K562 (cell line): Measurements from ENCODE around the gene FAM131C. TPM values are rescaled to one million over a fixed set of nuclear protein-coding genes. Genes with fewer than 3 reads are reported as not detected.

Experiments
- ATAC-seq: fragments of 200-7000 bp; cut with Tn5 transposase; 3 replicates; pipeline ENCODE4 v1.9.1; 2020; ENCODE audit warnings: moderate library complexity
- BruUV-seq: library from RNA; stranded (reverse); fragments of 400-500 nt; replicated peaks from 2 replicates; lab custom pipeline; 2021; lab: Mats Ljungman, UMichigan
- CTCF ChIA-PET: fragments of 300-600 bp; formaldehyde crosslinking; extraction: SDS; loops from one replicate; lab custom pipeline; 2021; ENCODE audit warnings: low intra/inter-chr PET ratio; lab: Yijun Ruan, JAX
- POLR2A ChIA-PET: fragments of 300-600, 350-650 bp; sonication (Branson Sonifier 250); formaldehyde crosslinking; extraction: SDS; loops from one replicate; lab custom pipeline; 2021; ENCODE audit warnings: antibody characterized with exemption, inconsistent platforms; lab: Yijun Ruan, JAX
- DNase-seq, 4 experiments: peaks; one replicate each; pipeline versions ENCODE4 v3.0.0 to v3.0.0-alpha.2; 2011 to 2018; ENCODE audit warnings: low spot score in 3 of 4, mixed read lengths in 3 of 4; ENCODE audit errors: extremely low read depth in 1 of 4
- FAIRE-seq: peaks from 2 replicates; lab custom pipeline; 2011; peaks lifted over from hg19 to GRCh38; lab: Jason Lieb, UNC
- H2AFZ ChIP-seq: 2 replicates; pipeline ENCODE4 v1.6.0; 2011; ENCODE audit warnings: low read depth, low read length, control low read depth, inconsistent platforms
- H3K27ac ChIP-seq: fragments of 200-600 bp; 3 replicates; pipeline ENCODE4 v1.8.0; 2011; ENCODE audit warnings: low read depth, mild to moderate bottlenecking, control low read depth, inconsistent platforms, low read length, moderate library complexity, mixed read lengths; ENCODE audit errors: extremely low read depth
- H3K27me3 ChIP-seq, 2 experiments: fragments of 300-600 bp in 1 of 2; 2 replicates in 1 of 2; 3 replicates in 1 of 2; pipeline versions ENCODE4 v1.6.0 to v1.8.0; 2011; ENCODE audit warnings: inconsistent platforms in 2 of 2, low read length in 2 of 2, mild to moderate bottlenecking in 1 of 2, mixed read lengths in 1 of 2, moderate library complexity in 1 of 2; ENCODE audit not compliant: control insufficient read depth in 2 of 2, insufficient read depth in 2 of 2
- H3K36me3 ChIP-seq: fragments of 300-600 bp; 3 replicates; pipeline ENCODE4 v1.8.0; 2011; ENCODE audit warnings: mild to moderate bottlenecking, low read length, inconsistent platforms; ENCODE audit not compliant: control insufficient read depth, insufficient read depth
- H3K4me1 ChIP-seq, 2 experiments: fragments of 200-600 bp in 1 of 2; replicated peaks in 1 of 2; 2 replicates in 1 of 2; 3 replicates in 1 of 2; pipeline versions ENCODE4 v1.5.1 to v1.8.0; 2011; ENCODE audit warnings: inconsistent platforms in 2 of 2, low read length in 2 of 2, mild to moderate bottlenecking in 1 of 2, mixed read lengths in 1 of 2, moderate library complexity in 1 of 2; ENCODE audit not compliant: control insufficient read depth in 2 of 2, insufficient read depth in 2 of 2
- H3K4me2 ChIP-seq: 2 replicates; pipeline ENCODE4 v1.6.1; 2011; ENCODE audit warnings: low read length, control low read depth, inconsistent platforms, mixed read lengths; ENCODE audit not compliant: insufficient read depth
- H3K4me3 ChIP-seq: fragments of 200-600 bp; sonication (generic), shearing (Covaris generic); 2 replicates; pipeline ENCODE4 v1.5.1; 2016; ENCODE audit warnings: control low read depth, inconsistent platforms
- H3K79me2 ChIP-seq: fragments of 200-600 bp; 3 replicates; pipeline ENCODE4 v1.8.0; 2011; ENCODE audit warnings: low read length, inconsistent platforms; ENCODE audit not compliant: control insufficient read depth, insufficient read depth
- H3K9ac ChIP-seq, 2 experiments: 2 replicates each; pipeline versions ENCODE4 v1.6.0 to v1.6.1; 2011; ENCODE audit warnings: low read depth in 2 of 2, low read length in 2 of 2, control low read depth in 1 of 2, inconsistent platforms in 1 of 2, mild to moderate bottlenecking in 1 of 2, mixed read lengths in 1 of 2; ENCODE audit not compliant: insufficient read depth in 1 of 2
- H3K9me1 ChIP-seq: one replicate; pipeline ENCODE4 v1.6.0; 2011; ENCODE audit warnings: inconsistent platforms, mild to moderate bottlenecking, low read length, moderate library complexity; ENCODE audit not compliant: control insufficient read depth, insufficient read depth
- H3K9me3 ChIP-seq: replicated peaks from 2 replicates; pipeline ENCODE4 v1.5.1; 2011; ENCODE audit warnings: low read depth, low read length, inconsistent platforms; ENCODE audit not compliant: control insufficient read depth, insufficient read depth
- H4K20me1 ChIP-seq: replicated peaks from 2 replicates; pipeline ENCODE4 v1.6.1; 2011; ENCODE audit warnings: low read length, inconsistent platforms, mixed read lengths; ENCODE audit not compliant: control insufficient read depth, insufficient read depth
- ATF7 ChIP-seq: fragments of 450-650 bp; IDR thresholded peaks from 2 replicates; pipeline ENCODE4 v1.7.1; 2014; ENCODE audit warnings: mild to moderate bottlenecking, moderate library complexity
- CBFA2T3 ChIP-seq: fragments of 450-650 bp; IDR thresholded peaks from 2 replicates; pipeline ENCODE4 v1.6.1; 2017
- CEBPB ChIP-seq: fragments of 450-650 bp; IDR thresholded peaks from 2 replicates; pipeline ENCODE4 v1.6.1; 2016; ENCODE audit warnings: missing genetic modification characterization, missing compliant biosample characterization
- CREB1 ChIP-seq, 2 experiments: sonication (generic) in 1 of 2; formaldehyde crosslinking in 1 of 2; IDR thresholded peaks; 2 replicates each; pipeline versions ENCODE4 v1.6.1 to v1.8.0; 2012 to 2022; ENCODE audit warnings: inconsistent platforms in 1 of 2, mild to moderate bottlenecking in 1 of 2, missing genetic modification reagents in 1 of 2, moderate library complexity in 1 of 2
- DPF2 ChIP-seq: fragments of 450-650 bp; IDR thresholded peaks from 2 replicates; pipeline ENCODE4 v1.6.1; 2016
- JUND ChIP-seq, 2 experiments: IDR thresholded peaks; 2 replicates in 1 of 2; 3 replicates in 1 of 2; pipeline ENCODE4 v1.6.1; 2011; ENCODE audit warnings: borderline replicate concordance in 2 of 2, low read depth in 2 of 2, low read length in 2 of 2, improper control_type of control experiment in 1 of 2, missing biosample characterization in 1 of 2, missing genetic modification characterization in 1 of 2, missing genetic modification reagents in 1 of 2
- KDM1A ChIP-seq, 2 experiments: fragments of 450-650 bp; IDR thresholded peaks; 2 replicates each; pipeline ENCODE4 v1.6.1; 2016; ENCODE audit warnings: mild to moderate bottlenecking in 2 of 2
- L3MBTL2 ChIP-seq: fragments of 450-650 bp; IDR thresholded peaks from 2 replicates; pipeline ENCODE4 v1.6.1; 2016; ENCODE audit warnings: mild to moderate bottlenecking, moderate library complexity
- RFX1 ChIP-seq: fragments of 450-650 bp; IDR thresholded peaks from 2 replicates; pipeline ENCODE4 v1.6.1; 2016; ENCODE audit warnings: mild to moderate bottlenecking, moderate library complexity
- SMARCC2 ChIP-seq: fragments of 450-650 bp; IDR thresholded peaks from 2 replicates; pipeline ENCODE4 v1.6.1; 2017; ENCODE audit warnings: antibody characterized with exemption, moderate library complexity, mild to moderate bottlenecking, low read depth
- SMARCE1 ChIP-seq: fragments of 450-650 bp; IDR thresholded peaks from 2 replicates; pipeline ENCODE4 v1.7.1; 2016; ENCODE audit warnings: mild to moderate bottlenecking
- TAL1 ChIP-seq: fragments of 450-650 bp; IDR thresholded peaks from 2 replicates; pipeline ENCODE4 v1.6.1; 2016; ENCODE audit warnings: mild to moderate bottlenecking
- ZBTB1 ChIP-seq: sonication (generic); formaldehyde crosslinking; IDR thresholded peaks from 2 replicates; pipeline ENCODE4 v1.8.1; 2023; ENCODE audit warnings: missing genetic modification reagents, low read depth, mild to moderate bottlenecking, borderline replicate concordance
- ZBTB43 ChIP-seq: sonication (generic); formaldehyde crosslinking; IDR thresholded peaks from 2 replicates; pipeline ENCODE4 v1.8.0; 2023; ENCODE audit warnings: mild to moderate bottlenecking, missing genetic modification reagents
- ZBTB9 ChIP-seq: fragments of 450-650 bp; formaldehyde crosslinking; IDR thresholded peaks from 2 replicates; pipeline ENCODE4 v1.4.0; 2020; ENCODE audit warnings: mild to moderate bottlenecking, moderate library complexity
- ZNF699 ChIP-seq: fragments of 250-450 bp; sonication (Bioruptor Pico); IDR thresholded peaks from 2 replicates; pipeline ENCODE4 v1.8.0; 2021; ENCODE audit warnings: mild to moderate bottlenecking, moderate library complexity; ENCODE audit not compliant: insufficient replicate concordance
- WGBS: fragments of 100-300 bp; shearing (Covaris generic); methylation state at CpG from one replicate; pipeline ENCODE4 v1.1.6; 2016; ENCODE audit warnings: low coverage, mixed read lengths; ENCODE audit not compliant: insufficient coverage; ENCODE audit errors: missing lambda C conversion rate; 5-methylcytosine and 5-hydroxymethylcytosine counted together
- in situ Hi-C: fragments of 300-500 bp; cut with MboI; formaldehyde crosslinking; loops from 4 replicates; pipeline ENCODE4 v1.15.0; 2018; ENCODE audit warnings: inconsistent platforms, mixed read lengths
- intact Hi-C: fragments of 100-400 bp; cut with micrococcal nuclease; formaldehyde crosslinking; loops from 2 replicates; pipeline ENCODE4 v1.14.2; 2022
- polyA plus RNA-seq, 8 experiments: library from polyadenylated mRNA; depleted of rRNA in 4 of 8; stranded (reverse) in 5 of 8; unstranded in 3 of 8; fragments of >200 nt; fragmentation: Nextera tagmentation in 2 of 8; fragmentation: Illumina TruSeq in 1 of 8; extraction: Ambion mirVana in 2 of 8; extraction: Trizol in 1 of 8; gene quantifications; 2 replicates each; pipeline versions ENCODE4 v1.2.1 to v1.2.3, GENCODE V29; 2011 to 2014; ENCODE audit warnings: inconsistent platforms in 1 of 8, missing spikeins in 1 of 8
- total RNA-seq, 7 experiments: library from RNA; depleted of rRNA in 6 of 7; stranded (reverse); fragments of >200 nt in 6 of 7; fragmentation: Illumina TruSeq in 2 of 7; extraction: Trizol in 2 of 7; gene quantifications; 2 replicates each; pipeline versions ENCODE4 v1.2.1 to v1.2.3, GENCODE V29; 2011 to 2021; ENCODE audit warnings: low replicate concordance in 1 of 7

FAM131C gene
- total and polyA plus RNA-seq, 9 of the 15 experiments (the other 6 are each of a cell fraction or from before 2014, with no cell fraction given): 0.10 to 0.29 (median 0.16) TPM; not detected in 6

- TF ChIP-seq CBFA2T3 (peak; percentile 16), KDM1A (IDR thresholded peaks at IDR 0.05) (peak; percentile 11 to 42; a peak in 2 of 4 replicates), DPF2 (0 out of 2 replicates have a peak, but pooled peaks have one; percentile 49), CEBPB (tag) (peak; percentile 92), ATF7 (0 out of 2 replicates have a peak, but pooled peaks have one; percentile 53), JUND (IDR thresholded peaks at IDR 0.05; ENCODE audit: borderline replicate concordance, low read depth, low read length) (0 out of 2 replicates have a peak, but pooled peaks have one; percentile 32), JUND (tag; IDR thresholded peaks at IDR 0.05; ENCODE audit: borderline replicate concordance, low read depth, low read length) (peak; percentile 17; the same call in 1 of the 3 replicates), SMARCE1 (0 out of 2 replicates have a peak, but pooled peaks have one; percentile 48), L3MBTL2 (peak; percentile 75), ZNF699 (CRISPR knock-in tag) (no peak), ZBTB43 (CRISPR knock-in tag) (0 out of 2 replicates have a peak, but pooled peaks have one; percentile 45)
Measured at GRCh38 chr1:16122916-16123315, 49.5 kb upstream of the FAM131C start (continued).

- no peaks in the 10 kb centered on the region for H3K9me1 ChIP-seq
- WGBS: 77% methylated on average over 4 of the region's 4 CpGs
- ChIA-PET CTCF (no interaction called here), POLR2A (interaction anchor here (0.8 to 1.1 kb wide), 3 partner anchors 8 to 20 kb away, joined by 3 to 4 read pairs (median 3); no protein-coding TSS in a partner anchor)
- FAIRE-seq (no peak), ATAC-seq (no peak), DNase-seq (no peak)
- intact Hi-C loops (no loop called here), in situ Hi-C loops (no loop called here)
- no peak overlapping the region for H3K4me3 ChIP-seq
- H3K36me3 ChIP-seq: no peaks in the 10 kb centered on the region
- no peak overlapping the region for H3K4me2 ChIP-seq
- no peak overlapping the region; the same call in 1 of the 2 replicates for H2AFZ ChIP-seq
- H3K9me3 ChIP-seq: no peaks in the 10 kb centered on the region
- H3K27ac ChIP-seq: no peak overlapping the region
- H4K20me1 ChIP-seq: no peaks in the 10 kb centered on the region
- no TSS peak for BruUV-seq
- H3K4me1 ChIP-seq: peaks cover 6 to 21% of the 10 kb centered on the region in 2 experiments; a peak in 4 of 5 replicates
- no peaks in the 10 kb centered on the region for H3K79me2 ChIP-seq
- H3K9ac ChIP-seq: peak overlapping the region in 1 of 2 experiments; percentile 11; a peak in 1 of 4 replicates
- peaks cover 0 to 10% of the 10 kb centered on the region in 2 experiments; a peak in 2 of 5 replicates for H3K27me3 ChIP-seq
- TF ChIP-seq SMARCC2 (no peak), RFX1 (no peak), ZBTB1 (CRISPR knock-in tag) (no peak), TAL1 (no peak), ZBTB9 (CRISPR knock-in tag) (no peak), CREB1 (IDR thresholded peaks at IDR 0.05) (no peak), CREB1 (CRISPR knock-in tag; IDR thresholded peaks at IDR 0.05) (0 out of 2 replicates have a peak, but pooled peaks have one; percentile 7)
Measured at GRCh38 chr1:16122350-16122881, 49.0 kb upstream of the FAM131C start.
